GM12865 (cell line): ENCODE measurements around the gene HAGHL.

ENCODE experiments used
- DNase-seq: peaks from one replicate; pipeline ENCODE4 v3.0.0; 2010; ENCODE audit warnings: low read depth
- H3K4me3 ChIP-seq: 2 replicates; pipeline ENCODE4 v1.5.1; 2011; ENCODE audit warnings: mild to moderate bottlenecking, low read depth, low read length, control low read depth
- TF ChIP-seq, protein P1 (sequence below): IDR thresholded peaks from 2 replicates; pipeline ENCODE4 v1.5.1; 2011; ENCODE audit warnings: low read length, control low read depth, low read depth, inconsistent platforms; ENCODE audit not compliant: insufficient read depth; ENCODE audit errors: missing control alignments

HAGHL gene

DNA sequence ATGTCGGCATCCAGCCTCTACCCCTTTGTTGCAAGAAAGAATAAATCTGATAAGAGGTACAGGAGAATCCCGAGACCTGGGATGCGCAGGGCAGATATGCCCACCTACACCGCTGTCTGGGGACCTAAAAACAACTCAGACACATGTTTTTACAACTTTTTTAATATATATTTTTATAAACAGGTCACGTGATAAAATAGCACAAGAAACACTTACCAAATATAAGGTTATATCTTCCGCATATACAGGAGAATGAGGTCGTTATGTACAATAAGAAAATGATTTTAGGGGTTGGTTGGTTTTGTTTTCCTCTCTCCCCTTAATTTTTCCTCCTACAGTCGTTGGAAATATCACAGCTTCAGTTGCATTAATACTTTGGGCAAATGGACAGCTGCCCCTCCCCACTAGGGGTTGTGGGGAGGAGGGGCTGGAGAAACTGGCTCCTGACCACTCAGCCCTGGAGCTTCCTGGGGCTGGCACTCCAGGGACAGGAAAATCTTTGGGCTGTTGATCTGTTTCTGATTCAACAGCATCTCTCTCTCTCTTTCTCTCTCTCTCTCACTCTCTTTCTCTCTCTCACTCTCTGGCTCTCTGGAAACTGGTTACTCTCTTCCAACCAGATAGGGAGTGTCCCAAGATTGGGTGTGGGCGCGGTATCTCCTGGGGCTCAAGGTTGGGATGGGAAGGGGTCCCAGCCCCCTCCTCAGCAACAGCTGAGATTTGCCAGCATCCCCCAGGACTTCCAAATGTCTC, 34.4 kb upstream of the HAGHL start:
- no peak for DNase-seq
- no peak overlapping the region for H3K4me3 ChIP-seq
- TF ChIP-seq, protein P1, sequence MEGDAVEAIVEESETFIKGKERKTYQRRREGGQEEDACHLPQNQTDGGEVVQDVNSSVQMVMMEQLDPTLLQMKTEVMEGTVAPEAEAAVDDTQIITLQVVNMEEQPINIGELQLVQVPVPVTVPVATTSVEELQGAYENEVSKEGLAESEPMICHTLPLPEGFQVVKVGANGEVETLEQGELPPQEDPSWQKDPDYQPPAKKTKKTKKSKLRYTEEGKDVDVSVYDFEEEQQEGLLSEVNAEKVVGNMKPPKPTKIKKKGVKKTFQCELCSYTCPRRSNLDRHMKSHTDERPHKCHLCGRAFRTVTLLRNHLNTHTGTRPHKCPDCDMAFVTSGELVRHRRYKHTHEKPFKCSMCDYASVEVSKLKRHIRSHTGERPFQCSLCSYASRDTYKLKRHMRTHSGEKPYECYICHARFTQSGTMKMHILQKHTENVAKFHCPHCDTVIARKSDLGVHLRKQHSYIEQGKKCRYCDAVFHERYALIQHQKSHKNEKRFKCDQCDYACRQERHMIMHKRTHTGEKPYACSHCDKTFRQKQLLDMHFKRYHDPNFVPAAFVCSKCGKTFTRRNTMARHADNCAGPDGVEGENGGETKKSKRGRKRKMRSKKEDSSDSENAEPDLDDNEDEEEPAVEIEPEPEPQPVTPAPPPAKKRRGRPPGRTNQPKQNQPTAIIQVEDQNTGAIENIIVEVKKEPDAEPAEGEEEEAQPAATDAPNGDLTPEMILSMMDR: no peak

DNA sequence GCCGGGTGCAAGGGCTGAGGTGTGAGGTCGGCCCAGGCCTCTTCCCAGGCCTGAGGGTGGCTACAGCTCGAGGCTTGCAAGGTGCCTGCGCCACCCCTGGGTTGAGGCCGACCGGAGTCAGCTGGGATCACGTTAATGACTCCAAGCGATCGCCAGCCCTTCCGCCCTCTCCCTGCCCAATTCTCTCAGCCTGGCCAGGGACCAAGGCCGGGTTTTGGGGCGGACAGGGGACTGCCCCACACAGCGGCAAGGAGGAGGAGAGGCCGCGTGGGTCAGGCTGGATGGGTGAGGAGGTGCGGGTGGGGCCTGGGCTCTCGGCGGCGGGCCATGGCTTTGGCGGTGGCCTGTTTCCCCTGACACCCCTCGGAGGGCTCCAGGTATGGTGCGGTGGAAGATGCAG, 33.5 kb upstream of the HAGHL start:
- no peak overlapping the region for H3K4me3 ChIP-seq
- no peak for DNase-seq
- TF ChIP-seq, protein P1: no peak

DNA sequence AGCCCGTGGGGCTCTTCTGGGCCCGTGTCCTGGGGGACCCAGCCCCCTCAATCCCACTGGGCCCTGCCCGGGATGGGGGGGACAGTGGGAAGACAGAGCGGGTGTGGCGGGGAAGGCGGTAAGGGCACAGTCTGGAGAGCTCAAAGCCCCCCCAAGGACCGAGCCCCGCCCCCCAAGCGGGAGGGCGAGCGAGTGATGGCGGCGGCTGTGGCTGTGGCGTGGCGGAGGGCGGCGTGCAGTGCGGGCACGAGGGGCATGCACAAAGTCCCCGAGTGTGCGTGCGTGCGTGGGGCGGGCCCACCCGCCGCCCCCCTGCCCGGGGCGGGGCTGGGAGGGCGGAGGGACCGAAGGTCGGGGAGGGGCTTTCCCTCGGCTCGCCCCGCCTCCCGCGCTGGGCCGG, 33.1 kb upstream of the HAGHL start:
- TF ChIP-seq, protein P1: no peak
- DNase-seq: no peak
- no peak overlapping the region for H3K4me3 ChIP-seq

- DNase-seq: no peak
- TF ChIP-seq, protein P1: no peak
- H3K4me3 ChIP-seq: peak overlapping the region; percentile 58
Observed at GRCh38 chr16:694187-694862, 32.6 kb upstream of the HAGHL start.

GRCh38 chr16:694863-695354, 32.0 kb upstream of the HAGHL start:
- no peak for DNase-seq
- TF ChIP-seq, protein P1: no peak
- H3K4me3 ChIP-seq: peak overlapping the region; percentile 58

- DNase-seq: peak; percentile 70
- peak overlapping the region; percentile 71 for H3K4me3 ChIP-seq
- TF ChIP-seq, protein P1: no peak
Observed at GRCh38 chr16:695355-696089, 31.4 kb upstream of the HAGHL start.
